Trophoblast cell (in vitro differentiated cells and primary cell): Measurements from ENCODE around the gene ITPKB.

Experiments
- DNase-seq, 2 donors: peaks; one replicate each; pipeline ENCODE4 v3.0.0-alpha.2; 2016
- H2AFZ ChIP-seq: 2 replicates; pipeline ENCODE4 v1.6.1; 2013; ENCODE audit warnings: low read length, moderate library complexity, mild to moderate bottlenecking; ENCODE audit not compliant: insufficient read depth, poor library complexity
- H2AK5ac ChIP-seq: 2 replicates; pipeline ENCODE4 v1.6.1; 2013; ENCODE audit warnings: mild to moderate bottlenecking, low read length
- H2BK120ac ChIP-seq: 2 replicates; pipeline ENCODE4 v1.6.1; 2013; ENCODE audit warnings: low read length, mild to moderate bottlenecking, moderate library complexity; ENCODE audit not compliant: insufficient read depth, poor library complexity
- H2BK12ac ChIP-seq: 2 replicates; pipeline ENCODE4 v1.6.1; 2013; ENCODE audit warnings: mild to moderate bottlenecking, low read length, moderate library complexity
- H2BK5ac ChIP-seq: 2 replicates; pipeline ENCODE4 v1.6.1; 2013; ENCODE audit warnings: low read length, low read depth, moderate library complexity, mild to moderate bottlenecking; ENCODE audit not compliant: poor library complexity
- H3K14ac ChIP-seq: 2 replicates; pipeline ENCODE4 v1.6.1; 2013; ENCODE audit warnings: mild to moderate bottlenecking, low read length
- H3K18ac ChIP-seq: 2 replicates; pipeline ENCODE4 v1.6.1; 2013; ENCODE audit warnings: mild to moderate bottlenecking, low read length
- H3K23ac ChIP-seq: 2 replicates; pipeline ENCODE4 v1.6.1; 2013; ENCODE audit warnings: low read length
- H3K27ac ChIP-seq: 2 replicates; pipeline ENCODE4 v1.5.1; 2013; ENCODE audit warnings: low read depth, mild to moderate bottlenecking, inconsistent platforms, low read length, moderate library complexity
- H3K27me3 ChIP-seq: 2 replicates; pipeline ENCODE4 v1.6.1; 2013; ENCODE audit warnings: inconsistent platforms, mild to moderate bottlenecking, low read length, moderate library complexity; ENCODE audit not compliant: insufficient read depth
- H3K36me3 ChIP-seq, 2 experiments: 1 replicate in 1 of 2; 2 replicates in 1 of 2; pipeline ENCODE4 v1.6.1; 2013; ENCODE audit warnings: low read length in 2 of 2, mild to moderate bottlenecking in 2 of 2, moderate library complexity in 1 of 2; ENCODE audit not compliant: insufficient read depth in 2 of 2, control insufficient read depth in 1 of 2
- H3K4ac ChIP-seq: 2 replicates; pipeline ENCODE4 v1.6.1; 2013; ENCODE audit warnings: low read depth, mild to moderate bottlenecking, low read length, moderate library complexity
- H3K4me1 ChIP-seq, 2 experiments: 1 replicate in 1 of 2; 2 replicates in 1 of 2; pipeline ENCODE4 v1.6.1; 2013; ENCODE audit warnings: low read length in 2 of 2, mild to moderate bottlenecking in 2 of 2, moderate library complexity in 1 of 2; ENCODE audit not compliant: insufficient read depth in 2 of 2, control insufficient read depth in 1 of 2
- H3K4me2 ChIP-seq: 2 replicates; pipeline ENCODE4 v1.6.1; 2013; ENCODE audit warnings: inconsistent platforms, mild to moderate bottlenecking, low read length, moderate library complexity
- H3K4me3 ChIP-seq: 2 replicates; pipeline ENCODE4 v1.5.1; 2013; ENCODE audit warnings: mild to moderate bottlenecking, low read depth, low read length, inconsistent platforms
- H3K79me1 ChIP-seq: one replicate; pipeline ENCODE4 v1.6.1; 2013; ENCODE audit warnings: low read length
- H3K79me2 ChIP-seq: 2 replicates; pipeline ENCODE4 v1.6.1; 2013; ENCODE audit warnings: low read length, mild to moderate bottlenecking; ENCODE audit not compliant: control insufficient read depth, insufficient read depth, poor library complexity
- H3K9ac ChIP-seq: 2 replicates; pipeline ENCODE4 v1.6.1; 2013; ENCODE audit warnings: mild to moderate bottlenecking, low read length
- H3K9me3 ChIP-seq: 2 replicates; pipeline ENCODE4 v1.6.1; 2013; ENCODE audit warnings: low read depth, mild to moderate bottlenecking, control low read depth, inconsistent platforms, low read length; ENCODE audit not compliant: insufficient read depth
- H4K12ac ChIP-seq: 2 replicates; pipeline ENCODE4 v1.6.1; 2013; ENCODE audit warnings: low read depth, mild to moderate bottlenecking, low read length, moderate library complexity
- H4K8ac ChIP-seq: 2 replicates; pipeline ENCODE4 v1.6.1; 2013; ENCODE audit warnings: low read depth, mild to moderate bottlenecking, low read length, moderate library complexity
- H4K91ac ChIP-seq: one replicate; pipeline ENCODE4 v1.6.1; 2013; ENCODE audit warnings: low read depth, mild to moderate bottlenecking, low read length, moderate library complexity
- WGBS: extraction: QIAGEN DNeasy Blood & Tissue Kit; methylation state at CpG from one replicate; pipeline ENCODE4 v1.1.7; 2013; ENCODE audit warnings: missing lambda C conversion rate; ENCODE audit not compliant: insufficient read length, insufficient coverage; ENCODE audit errors: extremely low coverage; 5-methylcytosine and 5-hydroxymethylcytosine counted together

ITPKB gene

GRCh38 chr1:226695335-226695900, 43.7 kb downstream of the ITPKB start:
- no peak for DNase-seq
- Histone ChIP-seq H3K4ac (no peak overlapping the region), H3K79me1 (no peaks in the 10 kb centered on the region), H3K36me3 (no peaks in the 10 kb centered on the region), H3K27me3 (no peaks in the 10 kb centered on the region), H3K9me3 (no peaks in the 10 kb centered on the region), H3K27ac (no peak overlapping the region), H2BK5ac (no peak overlapping the region), H2BK120ac (no peak overlapping the region), H4K8ac (no peak overlapping the region), H2AFZ (no peak overlapping the region), H3K79me2 (no peaks in the 10 kb centered on the region), H4K12ac (no peak overlapping the region), H2BK12ac (no peak overlapping the region), H3K14ac (no peak overlapping the region), H2AK5ac (no peak overlapping the region), H3K18ac (no peak overlapping the region), H3K4me2 (no peak overlapping the region), H4K91ac (no peak overlapping the region), H3K9ac (no peak overlapping the region), H3K23ac (no peak overlapping the region), H3K4me1 (peaks cover 6 to 12% of the 10 kb centered on the region in 2 experiments), H3K4me3 (no peak overlapping the region)
- WGBS = no CpG with 5 or more reads among the region's 7 CpGs

- no CpG with 5 or more reads among the region's 3 CpGs for WGBS
- H2BK120ac ChIP-seq = no peak overlapping the region
- H2BK5ac ChIP-seq = no peak overlapping the region
- H3K79me1 ChIP-seq = no peaks in the 10 kb centered on the region
- no peak overlapping the region for H3K18ac ChIP-seq
- DNase-seq = no peak
- H3K9me3 ChIP-seq = no peaks in the 10 kb centered on the region
- no peaks in the 10 kb centered on the region for H3K27me3 ChIP-seq
- H3K27ac ChIP-seq = no peak overlapping the region
- H3K36me3 ChIP-seq = no peaks in the 10 kb centered on the region
- no peak overlapping the region for H4K8ac ChIP-seq
- no peak overlapping the region for H4K12ac ChIP-seq
- H3K79me2 ChIP-seq = no peaks in the 10 kb centered on the region
- H2AFZ ChIP-seq = no peak overlapping the region
- no peak overlapping the region for H3K9ac ChIP-seq
- no peak overlapping the region for H3K14ac ChIP-seq
- H4K91ac ChIP-seq = no peak overlapping the region
- no peak overlapping the region for H2BK12ac ChIP-seq
- H3K4me2 ChIP-seq = no peak overlapping the region
- H3K4ac ChIP-seq = no peak overlapping the region
- no peak overlapping the region for H3K4me3 ChIP-seq
- H2AK5ac ChIP-seq = no peak overlapping the region
- H3K4me1 ChIP-seq = peaks cover 1 to 3% of the 10 kb centered on the region in 2 experiments
- H3K23ac ChIP-seq = no peak overlapping the region
Observed at GRCh38 chr1:226692823-226693222, 46.3 kb downstream of the ITPKB start.

- Histone ChIP-seq H3K14ac (no peak overlapping the region), H4K8ac (no peak overlapping the region), H3K79me2 (no peaks in the 10 kb centered on the region), H2BK5ac (no peak overlapping the region), H3K27me3 (no peaks in the 10 kb centered on the region), H2AK5ac (no peak overlapping the region), H2AFZ (no peak overlapping the region), H3K4me2 (no peak overlapping the region), H2BK12ac (no peak overlapping the region), H4K91ac (no peak overlapping the region), H4K12ac (no peak overlapping the region), H3K36me3 (no peaks in the 10 kb centered on the region), H2BK120ac (no peak overlapping the region), H3K23ac (no peak overlapping the region), H3K18ac (no peak overlapping the region), H3K4me1 (no peaks in the 10 kb centered on the region), H3K9me3 (no peaks in the 10 kb centered on the region), H3K9ac (no peak overlapping the region), H3K79me1 (no peaks in the 10 kb centered on the region), H3K27ac (no peak overlapping the region), H3K4me3 (no peak overlapping the region), H3K4ac (no peak overlapping the region)
- DNase-seq = no peak
- WGBS = no CpG with 5 or more reads among the region's 4 CpGs
Observed at GRCh38 chr1:226692051-226692792, 46.9 kb downstream of the ITPKB start.

GRCh38 chr1:226691247-226691646, 47.8 kb downstream of the ITPKB start:
- Histone ChIP-seq H3K36me3 (no peaks in the 10 kb centered on the region), H3K4ac (no peak overlapping the region), H2BK5ac (no peak overlapping the region), H2BK12ac (no peak overlapping the region), H3K14ac (no peak overlapping the region), H4K8ac (no peak overlapping the region), H2BK120ac (no peak overlapping the region), H2AFZ (no peak overlapping the region), H3K79me2 (no peaks in the 10 kb centered on the region), H4K91ac (no peak overlapping the region), H3K4me1 (no peaks in the 10 kb centered on the region), H3K9me3 (no peaks in the 10 kb centered on the region), H3K4me2 (no peak overlapping the region), H3K27ac (no peak overlapping the region), H4K12ac (no peak overlapping the region), H3K27me3 (no peaks in the 10 kb centered on the region), H2AK5ac (no peak overlapping the region), H3K4me3 (no peak overlapping the region), H3K79me1 (no peaks in the 10 kb centered on the region), H3K23ac (no peak overlapping the region), H3K9ac (no peak overlapping the region), H3K18ac (no peak overlapping the region)
- whole genome bisulfite sequencing = no CpG with 5 or more reads among the region's 4 CpGs
- DNase-seq = no peak
